SK-MEL-5 (cell line): Measurements from ENCODE around the gene SLC12A7. TPM values are rescaled to one million over a fixed set of nuclear protein-coding genes. Genes with fewer than 3 reads are reported as not detected.
"Not testable (repeated sequence)": the region's sequence is repeated elsewhere in the genome, so short reads cannot be mapped to it uniquely, and the experiment has no call there.

Experiments
- DNase-seq: peaks from one replicate; pipeline ENCODE4 v3.0.0-alpha.2; 2016; ENCODE audit warnings: low read depth, low spot score
- in situ Hi-C: cut with HindIII; loops from 2 replicates; pipeline ENCODE4 v1.10.0; 2016; ENCODE audit warnings: low sequenced_read_pairs, high pct_unique_total_duplicates, low pct_unique_long_range_greater_than_20kb
- small RNA-seq, 2 experiments: library from RNA; depleted of rRNA; stranded (forward); fragments of <200 nt; gene quantifications; one replicate each; pipeline ENCODE3, GENCODE V24; 2014
- total RNA-seq: library from RNA; depleted of rRNA; stranded (reverse); fragments of >200 nt; shearing (Covaris generic); gene quantifications from 2 replicates; pipeline ENCODE4 v1.2.3, GENCODE V29; 2014; rRNA removed

Gene SLC12A7
- total RNA-seq, 1 experiment from 2014 or later = 11.6 TPM

- in situ Hi-C loops = no loop called here
- no peak for DNase-seq
Measured at GRCh38 chr5:1006656-1007071, 105.2 kb downstream of the SLC12A7 start.

GRCh38 chr5:1005904-1006655, 105.8 kb downstream of the SLC12A7 start:
- no peak for DNase-seq

GRCh38 chr5:1005249-1005851, 106.5 kb downstream of the SLC12A7 start:
- no peak for DNase-seq
- in situ Hi-C loops = no loop called here

More at GRCh38 chr5:1005904-1006655, 105.8 kb downstream of the SLC12A7 start:
- in situ Hi-C loops = no loop called here

GRCh38 chr5:1004461-1005248, 107.2 kb downstream of the SLC12A7 start:
- in situ Hi-C loops = no loop called here
- peak; percentile 59 for DNase-seq

- no peak for DNase-seq
- in situ Hi-C loops = no loop called here
Measured at GRCh38 chr5:1003296-1003937, 108.4 kb downstream of the SLC12A7 start.

GRCh38 chr5:1002836-1003235, 109.0 kb downstream of the SLC12A7 start:
- in situ Hi-C loops = no loop called here
- no peak for DNase-seq

GRCh38 chr5:1002271-1002546, 109.7 kb downstream of the SLC12A7 start:
- in situ Hi-C loops = no loop called here
- no peak for DNase-seq

- DNase-seq = no peak
- in situ Hi-C loops = no loop called here
Measured at GRCh38 chr5:1001406-1002270, 110.2 kb downstream of the SLC12A7 start.

- DNase-seq, in situ Hi-C loops: not testable (repeated sequence)
Measured at GRCh38 chr5:1000831-1001230, 111.0 kb downstream of the SLC12A7 start.

Small RNAs within 50 kb of the gene (small RNA-seq; reads per million reads assigned to genes)
- 0 reads per million in 2 experiments for gene MIR4635

Other genes starting within 250 kb of the SLC12A7 start
- 43.1 and 44.2 TPM in 2 replicates for gene BRD9, start 219.3 kb downstream of the SLC12A7 start, total RNA-seq
- gene TRIP13, start 219.2 kb downstream of the SLC12A7 start, total RNA-seq = 43.7 and 47.0 TPM in 2 replicates
- gene NKD2, start 103.3 kb downstream of the SLC12A7 start, total RNA-seq = 1.9 and 3.0 TPM in 2 replicates
- not detected in 2 replicates for gene SLC6A19, start 89.5 kb upstream of the SLC12A7 start, total RNA-seq
- gene SLC6A18, start 113.3 kb upstream of the SLC12A7 start, total RNA-seq = not detected in 2 replicates
- gene TERT, start 183.0 kb upstream of the SLC12A7 start, total RNA-seq = 0.35 and 0.42 TPM in 2 replicates
- gene CLPTM1L, start 233.0 kb upstream of the SLC12A7 start, total RNA-seq = 587 and 632 TPM in 2 replicates